Loucy (cell line): ENCODE data around the gene COA5.

Source experiments
- H2AFZ ChIP-seq: fragments of 200-600 bp; sonication (generic); 2 replicates; pipeline ENCODE4 v1.6.0; 2016; ENCODE audit warnings: antibody characterized with exemption, mild to moderate bottlenecking, low read length, moderate library complexity
- H3F3A ChIP-seq: fragments of 200-600 bp; 2 replicates; pipeline ENCODE4 v1.6.0; 2016; ENCODE audit warnings: antibody characterized with exemption, low read depth, mild to moderate bottlenecking
- H3K27me3 ChIP-seq: fragments of 200-600 bp; sonication (generic); 2 replicates; pipeline ENCODE4 v1.6.1; 2014; ENCODE audit warnings: low read length, mild to moderate bottlenecking; ENCODE audit not compliant: insufficient read depth, poor library complexity, severe bottlenecking
- H3K36me3 ChIP-seq: fragments of 200-600 bp; sonication (generic); 2 replicates; pipeline ENCODE4 v1.6.1; 2016; ENCODE audit warnings: low read length; ENCODE audit not compliant: insufficient read depth
- H3K4me1 ChIP-seq: fragments of 200-600 bp; sonication (generic); 2 replicates; pipeline ENCODE4 v1.5.1; 2014; ENCODE audit warnings: low read length, mild to moderate bottlenecking; ENCODE audit not compliant: insufficient read depth, poor library complexity, severe bottlenecking
- H3K4me2 ChIP-seq: fragments of 200-600 bp; sonication (generic); 2 replicates; pipeline ENCODE4 v1.6.0; 2014; ENCODE audit warnings: antibody characterized with exemption, low read length, low read depth, mild to moderate bottlenecking; ENCODE audit not compliant: poor library complexity, severe bottlenecking
- H3K4me3 ChIP-seq: fragments of 200-600 bp; sonication (generic); 2 replicates; pipeline ENCODE4 v1.5.1; 2014; ENCODE audit warnings: low read length, mild to moderate bottlenecking, mixed read lengths; ENCODE audit not compliant: poor library complexity, severe bottlenecking
- H3K79me2 ChIP-seq: fragments of 200-600 bp; sonication (generic); 2 replicates; pipeline ENCODE4 v1.6.1; 2014; ENCODE audit warnings: low read length; ENCODE audit not compliant: insufficient read depth
- H3K9ac ChIP-seq: fragments of 200-600 bp; sonication (generic); 2 replicates; pipeline ENCODE4 v1.6.0; 2014; ENCODE audit warnings: mild to moderate bottlenecking, low read depth, low read length, moderate library complexity; ENCODE audit not compliant: poor library complexity, severe bottlenecking
- H3K9me2 ChIP-seq: fragments of 200-600 bp; sonication (generic); replicated peaks from 2 replicates; pipeline ENCODE4 v1.6.1; 2016; ENCODE audit warnings: low read depth, low read length, mixed read lengths
- H3K9me3 ChIP-seq: fragments of 200-600 bp; sonication (generic); 2 replicates; pipeline ENCODE4 v1.6.1; 2014; ENCODE audit warnings: mild to moderate bottlenecking, antibody characterized with exemption, low read length, low read depth; ENCODE audit not compliant: insufficient read depth
- H4K20me1 ChIP-seq: fragments of 200-600 bp; sonication (generic); 2 replicates; pipeline ENCODE4 v1.6.0; 2014; ENCODE audit warnings: antibody characterized with exemption, low read length, mild to moderate bottlenecking; ENCODE audit not compliant: insufficient read depth, poor library complexity, severe bottlenecking
- CTCF ChIP-seq: fragments of 200-600 bp; sonication (generic); conservative IDR thresholded peaks from 2 replicates; pipeline ENCODE4 v1.5.1; 2014; ENCODE audit warnings: mild to moderate bottlenecking, antibody characterized with exemption, low read length
- EZH2phosphoT487 ChIP-seq: fragments of 200-600 bp; IDR thresholded peaks from 2 replicates; pipeline ENCODE4 v1.6.1; 2018; ENCODE audit warnings: antibody characterized with exemption, mild to moderate bottlenecking, moderate library complexity, borderline replicate concordance

The COA5 gene

DNA sequence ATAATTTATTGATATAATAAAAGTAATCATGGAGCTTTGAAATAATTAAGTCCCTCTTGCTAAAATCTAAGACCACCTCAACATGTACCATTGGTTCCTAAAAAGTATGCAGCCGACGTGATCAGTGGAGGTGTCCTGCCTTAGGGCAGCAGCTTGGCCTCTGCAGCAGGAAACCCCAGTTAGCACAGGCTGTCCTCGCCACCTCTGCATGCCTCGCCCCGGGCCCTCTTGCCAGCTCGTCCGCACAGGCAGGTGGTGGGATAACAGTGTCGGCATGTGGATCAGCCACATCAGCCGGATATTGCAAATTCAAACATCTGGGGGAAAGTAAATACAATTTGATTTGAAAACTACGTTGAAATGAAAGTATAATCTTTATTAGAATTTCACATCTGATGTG is 22.9 kb downstream of the COA5 start:
- Histone ChIP-seq H3K27me3 (no peaks in the 10 kb centered on the region), H3K4me2 (no peak overlapping the region), H3K9me3 (no peaks in the 10 kb centered on the region), H3K9me2 (no peaks in the 10 kb centered on the region), H3K79me2 (no peaks in the 10 kb centered on the region), H3K4me1 (peaks cover 18% of the 10 kb centered on the region), H3K36me3 (peaks cover 31% of the 10 kb centered on the region; the same call in 1 of the 2 replicates), H3K4me3 (no peak overlapping the region), H4K20me1 (no peaks in the 10 kb centered on the region), H3F3A (no peaks in the 10 kb centered on the region), H3K9ac (no peak overlapping the region), H2AFZ (no peak overlapping the region)
- no peak for TF ChIP-seq EZH2phosphoT487
- no peak for TF ChIP-seq CTCF

- Histone ChIP-seq H3K36me3 (peaks cover 28% of the 10 kb centered on the region; the same call in 1 of the 2 replicates), H2AFZ (no peak overlapping the region), H3K9me3 (no peaks in the 10 kb centered on the region), H3K9ac (no peak overlapping the region), H3K4me1 (peaks cover 10% of the 10 kb centered on the region), H3K27me3 (no peaks in the 10 kb centered on the region), H3K4me2 (no peak overlapping the region), H3F3A (no peaks in the 10 kb centered on the region), H3K4me3 (no peak overlapping the region), H3K79me2 (no peaks in the 10 kb centered on the region), H3K9me2 (no peaks in the 10 kb centered on the region), H4K20me1 (no peaks in the 10 kb centered on the region)
- TF ChIP-seq CTCF: no peak
- TF ChIP-seq EZH2phosphoT487: no peak
Observed at GRCh38 chr2:98583816-98584618, 24.3 kb downstream of the COA5 start.

GRCh38 chr2:98583276-98583675 is 25.0 kb downstream of the COA5 start:
- Histone ChIP-seq H3K79me2 (no peaks in the 10 kb centered on the region), H3K4me3 (no peak overlapping the region), H3K36me3 (peaks cover 28% of the 10 kb centered on the region; the same call in 1 of the 2 replicates), H3K4me2 (no peak overlapping the region), H3F3A (no peaks in the 10 kb centered on the region), H3K4me1 (peaks cover 3% of the 10 kb centered on the region), H3K9me2 (no peaks in the 10 kb centered on the region), H2AFZ (no peak overlapping the region), H3K27me3 (no peaks in the 10 kb centered on the region), H3K9me3 (no peaks in the 10 kb centered on the region), H4K20me1 (no peaks in the 10 kb centered on the region), H3K9ac (no peak overlapping the region)
- TF ChIP-seq CTCF (no peak), EZH2phosphoT487 (no peak)
